Islet precursor cell (in vitro differentiated cells): ENCODE measurements around the gene RNF213.

ENCODE experiments used
- DNase-seq: peaks from one replicate; pipeline ENCODE4 v3.0.0-alpha.2; 2018

Gene RNF213

GRCh38 chr17:80441133-80441578 lies 180.5 kb downstream of the RNF213 start:
- peak; percentile 91 for DNase-seq

GRCh38 chr17:80441598-80442322 lies 181.1 kb downstream of the RNF213 start:
- DNase-seq = no peak

- DNase-seq = no peak
Observed at GRCh38 chr17:80442323-80442659, 181.6 kb downstream of the RNF213 start.

GRCh38 chr17:80442764-80443163 lies 182.1 kb downstream of the RNF213 start:
- DNase-seq = no peak

- DNase-seq = no peak
Observed at GRCh38 chr17:80443498-80443897, 182.8 kb downstream of the RNF213 start.

GRCh38 chr17:80443916-80444643 lies 183.4 kb downstream of the RNF213 start:
- DNase-seq = no peak

GRCh38 chr17:80444644-80444979 lies 184.0 kb downstream of the RNF213 start:
- no peak for DNase-seq

- no peak for DNase-seq
Observed at GRCh38 chr17:80445007-80445725, 184.5 kb downstream of the RNF213 start.

GRCh38 chr17:80445726-80446110 lies 185.1 kb downstream of the RNF213 start:
- DNase-seq = no peak

GRCh38 chr17:80446645-80447405 lies 186.2 kb downstream of the RNF213 start:
- DNase-seq = no peak

GRCh38 chr17:80447790-80448189 lies 187.1 kb downstream of the RNF213 start:
- DNase-seq = no peak
